HFFc6 (cell line): ENCODE results near the gene USP36. TPM values are rescaled to one million over a fixed set of nuclear protein-coding genes. Genes with fewer than 3 reads are reported as not detected.

Experiments used
- DNase-seq: peaks from one replicate; pipeline ENCODE4 v3.0.0-alpha.2; 2018
- H3K27ac Mint-ChIP-seq: 2 replicates; pipeline ENCODE4 v1.8.0; 2020; ENCODE audit warnings: mild to moderate bottlenecking, mixed read lengths
- H3K27me3 Mint-ChIP-seq: 2 replicates; pipeline ENCODE4 v1.8.0; 2021; ENCODE audit warnings: mild to moderate bottlenecking, moderate library complexity, mixed read lengths; ENCODE audit not compliant: insufficient read depth
- H3K36me3 Mint-ChIP-seq: 2 replicates; pipeline ENCODE4 v1.8.0; 2021; ENCODE audit warnings: low read depth, mixed read lengths
- H3K4me1 Mint-ChIP-seq: 2 replicates; pipeline ENCODE4 v1.8.0; 2020; ENCODE audit warnings: low read depth, mixed read lengths
- H3K4me3 Mint-ChIP-seq: 2 replicates; pipeline ENCODE4 v1.8.0; 2020; ENCODE audit warnings: mild to moderate bottlenecking, moderate library complexity, mixed read lengths
- H3K9me3 Mint-ChIP-seq: 2 replicates; pipeline ENCODE4 v1.8.0; 2020; ENCODE audit warnings: mild to moderate bottlenecking, mixed read lengths
- total RNA-seq, 6 experiments: library from RNA; stranded (reverse); fragmentation: NEBNext Ultra II Directional; extraction: Animal tissue kit (Norgen Biotek cat#: 25700); gene quantifications; 2 replicates in 1 of 6; 3 replicates in 5 of 6; pipeline ENCODE4 v1.2.3, GENCODE V29; 2021
- TF ChIP-seq, protein P1 (sequence below): fragments of 200-600 bp; sonication (generic); IDR thresholded peaks from 2 replicates; pipeline ENCODE4 v1.5.0; 2021; ENCODE audit warnings: antibody characterized with exemption, mild to moderate bottlenecking

Gene USP36
- total RNA-seq, 6 experiments from 2014 or later: 43.6 to 50.3 (median 46.2) TPM

GRCh38 chr17:78849026-78849425 lies 8.4 kb upstream of the USP36 start:
- TF ChIP-seq, protein P1, sequence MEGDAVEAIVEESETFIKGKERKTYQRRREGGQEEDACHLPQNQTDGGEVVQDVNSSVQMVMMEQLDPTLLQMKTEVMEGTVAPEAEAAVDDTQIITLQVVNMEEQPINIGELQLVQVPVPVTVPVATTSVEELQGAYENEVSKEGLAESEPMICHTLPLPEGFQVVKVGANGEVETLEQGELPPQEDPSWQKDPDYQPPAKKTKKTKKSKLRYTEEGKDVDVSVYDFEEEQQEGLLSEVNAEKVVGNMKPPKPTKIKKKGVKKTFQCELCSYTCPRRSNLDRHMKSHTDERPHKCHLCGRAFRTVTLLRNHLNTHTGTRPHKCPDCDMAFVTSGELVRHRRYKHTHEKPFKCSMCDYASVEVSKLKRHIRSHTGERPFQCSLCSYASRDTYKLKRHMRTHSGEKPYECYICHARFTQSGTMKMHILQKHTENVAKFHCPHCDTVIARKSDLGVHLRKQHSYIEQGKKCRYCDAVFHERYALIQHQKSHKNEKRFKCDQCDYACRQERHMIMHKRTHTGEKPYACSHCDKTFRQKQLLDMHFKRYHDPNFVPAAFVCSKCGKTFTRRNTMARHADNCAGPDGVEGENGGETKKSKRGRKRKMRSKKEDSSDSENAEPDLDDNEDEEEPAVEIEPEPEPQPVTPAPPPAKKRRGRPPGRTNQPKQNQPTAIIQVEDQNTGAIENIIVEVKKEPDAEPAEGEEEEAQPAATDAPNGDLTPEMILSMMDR: no peak
- Mint-ChIP-seq H3K27me3 (peaks cover 9% of the 10 kb centered on the region), H3K9me3 (peaks cover 3% of the 10 kb centered on the region; the same call in 1 of the 2 replicates), H3K36me3 (peaks cover 20% of the 10 kb centered on the region), H3K27ac (0 out of 2 replicates have a peak overlapping the region, but pooled peaks have one; percentile 16), H3K4me3 (no peak overlapping the region), H3K4me1 (peaks cover 10% of the 10 kb centered on the region)
- DNase-seq: no peak

DNA sequence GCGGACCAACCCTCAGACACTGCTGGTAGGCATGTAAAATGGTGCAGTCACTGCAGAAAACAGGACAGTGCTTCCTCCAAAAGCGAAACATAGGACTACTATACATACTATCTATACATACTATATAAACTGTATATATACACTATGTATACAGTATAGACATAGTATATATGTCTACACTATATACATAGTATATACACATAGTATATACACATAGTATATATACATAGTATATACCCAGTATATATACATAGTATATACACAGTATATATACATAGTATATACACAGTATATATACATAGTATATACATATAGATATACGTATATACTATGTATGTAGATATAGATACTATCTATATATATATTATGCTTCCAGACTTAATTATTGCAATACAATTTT lies 6.4 kb upstream of the USP36 start:
- Mint-ChIP-seq H3K9me3 (peaks cover 3% of the 10 kb centered on the region; the same call in 1 of the 2 replicates), H3K4me1 (peaks cover 21% of the 10 kb centered on the region), H3K27me3 (peaks cover 2% of the 10 kb centered on the region), H3K36me3 (peaks cover 4% of the 10 kb centered on the region), H3K4me3 (no peak overlapping the region), H3K27ac (no peak overlapping the region)
- no peak for DNase-seq
- TF ChIP-seq, protein P1: no peak

- Mint-ChIP-seq H3K9me3 (no peaks in the 10 kb centered on the region), H3K27ac (peak overlapping the region; percentile 11; the same call in 1 of the 2 replicates), H3K27me3 (peaks cover 2% of the 10 kb centered on the region), H3K4me1 (peaks cover 32% of the 10 kb centered on the region), H3K36me3 (no peaks in the 10 kb centered on the region), H3K4me3 (no peak overlapping the region; the same call in 1 of the 2 replicates)
- TF ChIP-seq, protein P1: no peak
- DNase-seq: peak; percentile 17
These were observed 3.8 kb upstream of the USP36 start for GRCh38 chr17:78844301-78845005.

DNA sequence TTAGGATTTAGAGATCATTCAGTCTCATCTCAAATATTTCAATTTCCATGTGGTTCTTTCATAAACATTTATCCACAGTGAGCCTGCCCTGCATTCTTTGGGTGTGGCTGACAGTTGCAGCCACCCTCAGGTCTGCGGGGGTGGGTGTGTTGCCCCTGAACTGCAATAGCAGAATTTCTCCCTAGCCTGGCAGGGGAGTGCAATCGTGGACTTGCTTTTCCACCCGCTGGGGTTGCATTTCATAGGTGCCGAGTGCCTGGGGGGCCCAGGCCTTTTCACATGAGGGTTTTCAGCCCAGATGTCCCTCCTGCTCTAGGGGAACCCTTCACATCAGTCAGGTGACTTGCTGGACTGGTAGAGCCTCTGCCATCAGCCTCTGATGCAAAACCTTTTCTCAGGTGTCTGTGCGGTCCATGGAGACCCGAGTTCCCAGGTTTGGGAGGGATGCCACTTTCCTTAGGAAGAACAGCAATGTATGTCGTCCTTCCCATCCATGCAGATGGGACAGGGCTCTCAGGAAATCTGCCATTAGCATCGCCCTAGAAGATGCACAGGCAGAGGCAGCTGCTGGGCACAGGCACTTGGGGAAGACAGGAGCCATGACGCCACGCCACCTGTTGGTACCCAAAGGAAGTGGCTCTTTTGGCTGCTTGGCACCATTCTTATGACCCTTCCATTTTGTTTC lies 2.4 kb upstream of the USP36 start:
- no peak overlapping the region for H3K4me3 Mint-ChIP-seq
- H3K27ac Mint-ChIP-seq: no peak overlapping the region

DNA sequence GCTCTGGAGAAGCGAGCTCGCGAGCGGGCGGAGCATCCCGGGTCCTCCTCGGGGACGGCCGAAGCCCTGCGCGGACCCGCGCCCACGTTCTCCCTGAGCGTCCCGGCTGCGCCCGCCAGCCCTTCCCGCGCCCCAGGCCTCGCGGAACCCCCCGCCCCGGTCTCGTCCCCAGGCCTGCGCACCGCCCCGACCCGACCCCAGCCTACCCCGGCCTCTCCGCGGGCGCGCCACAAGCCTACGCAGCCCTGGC lies 159 bp downstream of the USP36 start:
- Mint-ChIP-seq H3K4me3 (peak overlapping the region; percentile 97), H3K4me1 (peaks cover 61% of the 10 kb centered on the region), H3K36me3 (peaks cover 22% of the 10 kb centered on the region), H3K27ac (peak overlapping the region; percentile 85), H3K27me3 (peaks cover 2% of the 10 kb centered on the region), H3K9me3 (no peaks in the 10 kb centered on the region)
- TF ChIP-seq, protein P1: no peak
- DNase-seq: no peak

More for the DNA sequence above, 2.4 kb upstream of the USP36 start:
- peak; percentile 16 for DNase-seq
- Mint-ChIP-seq H3K36me3 (no peaks in the 10 kb centered on the region), H3K9me3 (no peaks in the 10 kb centered on the region), H3K4me1 (peaks cover 46% of the 10 kb centered on the region), H3K27me3 (peaks cover 2% of the 10 kb centered on the region)
- TF ChIP-seq, protein P1: peak; percentile 79
